ENCODE measurements around the gene AGTR1. TPM values are rescaled to one million over a fixed set of nuclear protein-coding genes. Genes with fewer than 3 reads are reported as not detected.

The AGTR1 gene
- polyA plus RNA-seq, 1 donor (not counting 4 experiments of a cell fraction or from before 2014, with no cell fraction given), result not detected

- TF ChIP-seq CTCF (optimal IDR thresholded peaks at IDR 0.05 in 1 of 3, IDR thresholded peaks at IDR 0.05 in 1 of 3, conservative IDR thresholded peaks at IDR 0.05 in 1 of 3; ENCODE audit: extremely low read depth in 1 of 3, insufficient read depth in 2 of 3, low read length in 3 of 3), result no peak
- no peak for TF ChIP-seq EZH2 (IDR thresholded peaks at IDR 0.05; ENCODE audit: low read length)
- dilution Hi-C loops (cut with MboI; ENCODE audit: extremely low pct_ligation_motif_present, low sequenced_read_pairs), result no loop called here
- Histone ChIP-seq H3K4me3 (ENCODE audit: control insufficient read depth in 2 of 3, extremely low read depth in 1 of 3, insufficient read depth in 2 of 3, low read depth in 1 of 3, low read length in 3 of 3) (no peak overlapping the region), H3K36me3 (ENCODE audit: control insufficient read depth in 2 of 2, extremely low read depth in 1 of 2, insufficient read depth in 2 of 2, low read length in 2 of 2) (no peaks in the 10 kb centered on the region), H3K4me1 (ENCODE audit: control insufficient read depth, extremely low read depth, insufficient read depth, low read length) (no peaks in the 10 kb centered on the region), H4K20me1 (ENCODE audit: control insufficient read depth, extremely low read depth, insufficient read depth, low read length) (no peaks in the 10 kb centered on the region), H3K27me3 (ENCODE audit: control insufficient read depth, extremely low read depth, insufficient read depth, low read length) (no peaks in the 10 kb centered on the region), H3K9ac (ENCODE audit: control insufficient read depth, extremely low read depth, insufficient read depth, low read length) (no peak overlapping the region), H2AFZ (ENCODE audit: control insufficient read depth, low read length) (no peak overlapping the region), H3K9me1 (ENCODE audit: control insufficient read depth, extremely low read depth, insufficient read depth, low read length) (no peaks in the 10 kb centered on the region), H3K4me2 (ENCODE audit: control insufficient read depth, extremely low read depth, insufficient read depth, low read depth, low read length) (no peak overlapping the region), H3K27ac (ENCODE audit: control insufficient read depth, insufficient read depth, low read length) (no peak overlapping the region), H3K79me2 (ENCODE audit: control insufficient read depth, insufficient read depth, low read length) (no peaks in the 10 kb centered on the region), H3K9me3 (ENCODE audit: control insufficient read depth, low read depth, low read length) (no peaks in the 10 kb centered on the region)
- FAIRE-seq (no peak), DNase-seq (ENCODE audit: low read depth, low spot score) (no peak)
These were observed 12.0 kb downstream of the AGTR1 start for GRCh38 chr3:148709560-148710253.

- H3K79me2 ChIP-seq (ENCODE audit: control insufficient read depth, insufficient read depth, low read length), result no peaks in the 10 kb centered on the region
- H3K4me1 ChIP-seq (ENCODE audit: control insufficient read depth, extremely low read depth, insufficient read depth, low read length), result no peaks in the 10 kb centered on the region
- no peak for DNase-seq (ENCODE audit: low read depth, low spot score)
- H3K27me3 ChIP-seq (ENCODE audit: control insufficient read depth, extremely low read depth, insufficient read depth, low read length), result no peaks in the 10 kb centered on the region
- TF ChIP-seq CTCF (optimal IDR thresholded peaks at IDR 0.05 in 1 of 3, IDR thresholded peaks at IDR 0.05 in 1 of 3, conservative IDR thresholded peaks at IDR 0.05 in 1 of 3; ENCODE audit: extremely low read depth in 1 of 3, insufficient read depth in 2 of 3, low read length in 3 of 3), result no peak
- TF ChIP-seq EZH2 (IDR thresholded peaks at IDR 0.05; ENCODE audit: low read length), result no peak
- H4K20me1 ChIP-seq (ENCODE audit: control insufficient read depth, extremely low read depth, insufficient read depth, low read length), result no peaks in the 10 kb centered on the region
- H2AFZ ChIP-seq (ENCODE audit: control insufficient read depth, low read length), result no peak overlapping the region
- H3K9ac ChIP-seq (ENCODE audit: control insufficient read depth, extremely low read depth, insufficient read depth, low read length), result no peak overlapping the region
- H3K4me2 ChIP-seq (ENCODE audit: control insufficient read depth, extremely low read depth, insufficient read depth, low read depth, low read length), result no peak overlapping the region
- H3K4me3 ChIP-seq (ENCODE audit: control insufficient read depth in 2 of 3, extremely low read depth in 1 of 3, insufficient read depth in 2 of 3, low read depth in 1 of 3, low read length in 3 of 3), result no peak overlapping the region
- H3K9me1 ChIP-seq (ENCODE audit: control insufficient read depth, extremely low read depth, insufficient read depth, low read length), result no peaks in the 10 kb centered on the region
- H3K27ac ChIP-seq (ENCODE audit: control insufficient read depth, insufficient read depth, low read length), result no peak overlapping the region
- dilution Hi-C loops (cut with MboI; ENCODE audit: extremely low pct_ligation_motif_present, low sequenced_read_pairs), result no loop called here
- no peaks in the 10 kb centered on the region for H3K9me3 ChIP-seq (ENCODE audit: control insufficient read depth, low read depth, low read length)
- FAIRE-seq, result no peak
- no peaks in the 10 kb centered on the region for H3K36me3 ChIP-seq (ENCODE audit: control insufficient read depth in 2 of 2, extremely low read depth in 1 of 2, insufficient read depth in 2 of 2, low read length in 2 of 2)
These were observed 13.0 kb downstream of the AGTR1 start for GRCh38 chr3:148710665-148711064.
